Spinal cord (tissue), 10 donors: Measurements from ENCODE around the gene PCF11. TPM values are rescaled to one million over a fixed set of nuclear protein-coding genes. Genes with fewer than 3 reads are reported as not detected.
A peak's percentile ranks its signal among the peaks of the same experiment; 100 is the strongest.

Experiments
- DNase-seq, 6 donors: peaks; one replicate each; pipeline versions ENCODE4 v3.0.0 to v3.0.0-alpha.2; 2013 to 2015; ENCODE audit warnings: low spot score in 6 of 6, low read depth in 4 of 6
- H3K27ac ChIP-seq: one replicate; pipeline ENCODE4 v1.5.1; 2013; ENCODE audit warnings: low read depth, low read length, control low read depth
- H3K27me3 ChIP-seq: one replicate; pipeline ENCODE4 v1.6.1; 2013; ENCODE audit warnings: low read length; ENCODE audit not compliant: control insufficient read depth, insufficient read depth
- H3K36me3 ChIP-seq: one replicate; pipeline ENCODE4 v1.6.1; 2013; ENCODE audit warnings: low read length; ENCODE audit not compliant: control insufficient read depth, insufficient read depth
- H3K4me1 ChIP-seq: one replicate; pipeline ENCODE4 v1.6.1; 2013; ENCODE audit warnings: low read length; ENCODE audit not compliant: control insufficient read depth, insufficient read depth
- H3K4me3 ChIP-seq: one replicate; pipeline ENCODE4 v1.5.1; 2013; ENCODE audit warnings: low read depth, low read length, control low read depth
- H3K9me3 ChIP-seq: one replicate; pipeline ENCODE4 v1.6.1; 2013; ENCODE audit warnings: low read length; ENCODE audit not compliant: control insufficient read depth, insufficient read depth
- WGBS: methylation state at CpG from one replicate; pipeline ENCODE4 v1.1.5; 2013; ENCODE audit warnings: missing lambda C conversion rate; ENCODE audit not compliant: insufficient coverage; 5-methylcytosine and 5-hydroxymethylcytosine counted together
- polyA plus RNA-seq, 2 donors: library from polyadenylated mRNA; unstranded; fragments of 120-200 nt; gene quantifications; one replicate each; pipeline ENCODE4 v1.2.1, GENCODE V29; 2013; ENCODE audit not compliant: insufficient read length in 2 of 2
- total RNA-seq, 2 donors: library from RNA; depleted of rRNA in 1 of 2; stranded (reverse); fragments of 120-200 nt in 1 of 2; fragments of >200 nt in 1 of 2; gene quantifications; one replicate each; pipeline versions ENCODE4 v1.2.3 to v1.2.4, GENCODE V29; 2013 to 2014
- donor health status: healthy.

Gene PCF11
- total and polyA plus RNA-seq, 4 donors, result 50.2 to 64.8 (median 57.6) TPM

- H3K4me3 ChIP-seq, result no peak overlapping the region
- H3K9me3 ChIP-seq, result no peaks in the 10 kb centered on the region
- WGBS, result 100% methylated on average over 1 of the region's 2 CpGs
- H3K4me1 ChIP-seq, result no peaks in the 10 kb centered on the region
- no peaks in the 10 kb centered on the region for H3K27me3 ChIP-seq
- H3K36me3 ChIP-seq, result peaks cover 26% of the 10 kb centered on the region
- DNase-seq, result no peak
- H3K27ac ChIP-seq, result no peak overlapping the region
These were observed 24.9 kb downstream of the PCF11 start for GRCh38 chr11:83181815-83182214.

GRCh38 chr11:83185767-83186166, 28.8 kb downstream of the PCF11 start:
- no peaks in the 10 kb centered on the region for H3K27me3 ChIP-seq
- DNase-seq, result no peak
- H3K4me3 ChIP-seq, result no peak overlapping the region
- H3K36me3 ChIP-seq, result peaks cover 25% of the 10 kb centered on the region
- H3K4me1 ChIP-seq, result no peaks in the 10 kb centered on the region
- no CpG with 5 or more reads among the region's 1 CpG for WGBS
- H3K27ac ChIP-seq, result no peak overlapping the region
- H3K9me3 ChIP-seq, result no peaks in the 10 kb centered on the region

DNA sequence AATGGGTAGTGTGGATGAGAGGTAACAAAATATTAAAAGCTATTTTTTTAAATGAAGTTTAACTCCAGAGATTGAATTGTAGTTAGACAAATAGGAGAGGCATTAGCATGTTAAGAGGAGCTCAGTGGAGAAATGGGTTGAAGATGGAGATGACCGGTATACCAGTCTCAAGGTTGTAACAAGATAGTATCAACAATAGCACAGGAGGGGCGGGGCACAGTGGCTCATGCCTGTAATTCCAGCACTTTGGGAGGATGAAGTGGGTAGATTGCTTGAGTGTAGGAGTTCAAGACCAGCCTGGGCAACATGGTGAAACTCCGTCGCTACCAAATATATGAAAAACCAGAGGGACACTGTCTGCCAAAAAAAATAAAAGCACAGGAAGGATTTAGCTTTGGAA, 30.5 kb downstream of the PCF11 start:
- no peak for DNase-seq
- Histone ChIP-seq H3K36me3 (peaks cover 24% of the 10 kb centered on the region), H3K9me3 (no peaks in the 10 kb centered on the region), H3K4me1 (no peaks in the 10 kb centered on the region), H3K27me3 (no peaks in the 10 kb centered on the region), H3K27ac (no peak overlapping the region), H3K4me3 (no peak overlapping the region)
- 94% methylated on average over 2 of the region's 4 CpGs for WGBS

DNA sequence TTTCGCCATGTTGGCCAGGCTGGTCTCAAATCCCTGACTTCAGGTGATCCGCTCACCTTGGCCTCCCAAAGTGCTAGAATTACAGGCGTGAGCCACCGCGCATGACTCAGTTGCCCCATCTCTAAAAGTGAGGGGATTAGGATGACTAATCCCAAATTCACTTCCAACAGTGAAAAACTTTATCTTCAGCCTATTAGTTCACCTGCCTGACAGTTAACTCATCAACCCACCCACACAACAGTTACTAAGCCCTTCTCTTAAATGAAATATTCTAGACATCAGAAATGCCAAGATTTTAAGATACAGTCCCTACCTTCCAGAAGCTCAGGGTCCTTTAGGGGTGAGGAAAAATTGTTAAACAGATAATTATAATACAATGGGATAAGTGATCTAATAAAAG, 34.6 kb downstream of the PCF11 start:
- no peaks in the 10 kb centered on the region for H3K27me3 ChIP-seq
- no peak for DNase-seq
- no peak overlapping the region for H3K4me3 ChIP-seq
- WGBS, result no CpG with 5 or more reads among the region's 5 CpGs
- H3K4me1 ChIP-seq, result peaks cover 13% of the 10 kb centered on the region
- H3K36me3 ChIP-seq, result peaks cover 20% of the 10 kb centered on the region
- H3K9me3 ChIP-seq, result no peaks in the 10 kb centered on the region
- H3K27ac ChIP-seq, result no peak overlapping the region

DNA sequence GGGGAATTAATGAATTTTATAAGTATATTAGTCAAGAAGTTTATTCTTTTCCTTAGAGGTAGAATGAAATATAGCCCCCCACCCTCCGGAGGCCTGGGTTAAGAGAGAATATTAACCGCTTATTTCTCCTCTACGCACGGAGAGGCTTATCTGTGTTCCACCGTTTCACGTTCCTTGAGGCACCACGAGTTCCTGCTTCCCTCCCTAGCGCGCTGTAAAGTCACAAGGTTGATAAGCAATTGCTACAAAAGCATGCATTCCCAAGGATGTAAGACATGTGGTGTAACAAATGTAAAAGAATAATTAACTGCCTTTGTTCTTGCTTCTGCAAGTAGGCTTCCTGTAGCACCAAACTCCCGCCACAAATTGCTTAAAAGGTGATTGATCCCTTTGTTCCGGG, 35.1 kb downstream of the PCF11 start:
- H3K4me1 ChIP-seq, result peaks cover 13% of the 10 kb centered on the region
- H3K36me3 ChIP-seq, result peaks cover 19% of the 10 kb centered on the region
- DNase-seq, result no peak
- H3K27me3 ChIP-seq, result no peaks in the 10 kb centered on the region
- 97% methylated on average over 6 of the region's 11 CpGs for WGBS
- H3K27ac ChIP-seq, result no peak overlapping the region
- no peaks in the 10 kb centered on the region for H3K9me3 ChIP-seq
- H3K4me3 ChIP-seq, result no peak overlapping the region

GRCh38 chr11:83192606-83193245, 35.8 kb downstream of the PCF11 start:
- Histone ChIP-seq H3K27ac (peak overlapping the region; percentile 91), H3K4me1 (peaks cover 13% of the 10 kb centered on the region), H3K4me3 (peak overlapping the region; percentile 96), H3K36me3 (peaks cover 12% of the 10 kb centered on the region), H3K9me3 (no peaks in the 10 kb centered on the region), H3K27me3 (no peaks in the 10 kb centered on the region)
- no peak for DNase-seq
- WGBS, result 29% methylated on average over 7 of the region's 8 CpGs

- Histone ChIP-seq H3K27ac (peak within 1 kb of the TSS; percentile 91), H3K9me3 (no peaks in the 10 kb centered on the region), H3K36me3 (peaks cover 12% of the 10 kb centered on the region), H3K27me3 (no peaks in the 10 kb centered on the region), H3K4me1 (peaks cover 13% of the 10 kb centered on the region), H3K4me3 (peak within 1 kb of the TSS; percentile 96)
- DNase-seq, result peak; percentile 86 to 98 (median 93)
- 0% methylated on average over 67 of the region's 67 CpGs for WGBS
These were observed 36.7 kb downstream of the PCF11 start, which contains the start of gene ANKRD42 for GRCh38 chr11:83193315-83194280. ANKRD42 (plus strand) TSS chr11:83193712; CDS start chr11:83194671, 959 bp downstream.

- peaks cover 13% of the 10 kb centered on the region for H3K4me1 ChIP-seq
- H3K4me3 ChIP-seq, result peak overlapping the region; percentile 96
- DNase-seq, result peak in 5 of 6 donors; percentile 4 to 56 (median 17)
- peak overlapping the region; percentile 91 for H3K27ac ChIP-seq
- H3K27me3 ChIP-seq, result no peaks in the 10 kb centered on the region
- 2% methylated on average over 34 of the region's 35 CpGs for WGBS
- H3K36me3 ChIP-seq, result peaks cover 12% of the 10 kb centered on the region
- H3K9me3 ChIP-seq, result no peaks in the 10 kb centered on the region
These were observed 37.6 kb downstream of the PCF11 start for GRCh38 chr11:83194281-83195142.

- Histone ChIP-seq H3K27me3 (no peaks in the 10 kb centered on the region), H3K4me3 (peak overlapping the region; percentile 96), H3K9me3 (no peaks in the 10 kb centered on the region), H3K4me1 (peaks cover 13% of the 10 kb centered on the region), H3K27ac (no peak overlapping the region), H3K36me3 (peaks cover 7% of the 10 kb centered on the region)
- 43% methylated on average over 1 of the region's 4 CpGs for WGBS
- no peak for DNase-seq
These were observed 38.2 kb downstream of the PCF11 start for GRCh38 chr11:83195143-83195466.
